Effector memory CD8-positive, alpha-beta T cell (primary cell): Measurements from ENCODE around the gene ZNF883.

Experiments
- ATAC-seq: fragments of 150-1000 bp; cut with Tn5 transposase; replicated peaks from 2 replicates; pipeline ENCODE4 v1.10.0; 2021; ENCODE audit warnings: mild to moderate bottlenecking, moderate library complexity
- DNase-seq, 3 experiments: peaks; one replicate each; pipeline ENCODE4 v3.0.0; 2021
- H3K27ac Mint-ChIP-seq, 2 donors: one replicate each; pipeline ENCODE4 v1.8.0; 2022; ENCODE audit warnings: mild to moderate bottlenecking in 2 of 2, mixed read lengths in 2 of 2, moderate library complexity in 2 of 2
- H3K27me3 Mint-ChIP-seq, 2 donors: one replicate each; pipeline ENCODE4 v1.8.0; 2022; ENCODE audit warnings: mixed read lengths in 2 of 2
- H3K36me3 Mint-ChIP-seq: one replicate; pipeline ENCODE4 v1.8.0; 2022; ENCODE audit warnings: mild to moderate bottlenecking, moderate library complexity, mixed read lengths; ENCODE audit not compliant: insufficient read depth
- H3K4me1 Mint-ChIP-seq, 2 donors: one replicate each; pipeline ENCODE4 v1.8.0; 2022; ENCODE audit warnings: low read depth in 2 of 2, mixed read lengths in 2 of 2
- H3K4me3 Mint-ChIP-seq, 2 donors: one replicate each; pipeline ENCODE4 v1.8.0; 2022; ENCODE audit warnings: mild to moderate bottlenecking in 2 of 2, mixed read lengths in 2 of 2, moderate library complexity in 2 of 2
- H3K9me3 Mint-ChIP-seq, 2 donors: one replicate each; pipeline ENCODE4 v1.8.0; 2022; ENCODE audit warnings: mixed read lengths in 2 of 2

The ZNF883 gene

DNA sequence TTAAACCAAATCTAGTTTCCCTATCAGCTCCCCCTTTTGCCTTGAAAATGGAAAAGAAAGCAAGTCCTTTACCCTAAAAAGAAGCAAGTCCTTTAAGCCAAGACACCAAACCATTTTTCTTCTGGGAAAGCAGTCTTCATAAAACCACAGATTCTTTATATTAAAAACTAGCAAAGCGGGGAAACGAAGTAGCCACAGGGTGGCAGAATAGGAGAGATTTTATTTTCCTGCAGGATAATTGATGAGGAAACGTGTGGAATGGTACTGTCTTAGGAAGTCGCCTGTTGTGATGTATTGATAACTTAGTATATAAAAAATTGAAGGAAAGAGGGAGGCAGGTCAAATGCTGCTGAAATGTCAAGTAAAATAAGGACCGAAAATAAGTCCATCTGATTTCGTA lies 41.1 kb downstream of the ZNF883 start:
- no peaks in the 10 kb centered on the region for H3K36me3 Mint-ChIP-seq
- H3K27me3 Mint-ChIP-seq = peaks cover 35 to 43% of the 10 kb centered on the region in 2 donors
- no peaks in the 10 kb centered on the region for H3K4me1 Mint-ChIP-seq
- H3K27ac Mint-ChIP-seq = no peak overlapping the region
- peaks cover 0 to 7% of the 10 kb centered on the region in 2 donors for H3K9me3 Mint-ChIP-seq
- H3K4me3 Mint-ChIP-seq = no peak overlapping the region
- no peak for ATAC-seq
- no peak for DNase-seq

GRCh38 chr9:112969730-112970129 lies 42.3 kb downstream of the ZNF883 start:
- DNase-seq = no peak
- ATAC-seq = no peak
- peaks cover 0 to under 1% of the 10 kb centered on the region in 2 donors for H3K9me3 Mint-ChIP-seq
- no peak overlapping the region for H3K4me3 Mint-ChIP-seq
- no peak overlapping the region for H3K27ac Mint-ChIP-seq
- no peaks in the 10 kb centered on the region for H3K36me3 Mint-ChIP-seq
- no peaks in the 10 kb centered on the region for H3K4me1 Mint-ChIP-seq
- peaks cover 35 to 43% of the 10 kb centered on the region in 2 donors for H3K27me3 Mint-ChIP-seq

DNA sequence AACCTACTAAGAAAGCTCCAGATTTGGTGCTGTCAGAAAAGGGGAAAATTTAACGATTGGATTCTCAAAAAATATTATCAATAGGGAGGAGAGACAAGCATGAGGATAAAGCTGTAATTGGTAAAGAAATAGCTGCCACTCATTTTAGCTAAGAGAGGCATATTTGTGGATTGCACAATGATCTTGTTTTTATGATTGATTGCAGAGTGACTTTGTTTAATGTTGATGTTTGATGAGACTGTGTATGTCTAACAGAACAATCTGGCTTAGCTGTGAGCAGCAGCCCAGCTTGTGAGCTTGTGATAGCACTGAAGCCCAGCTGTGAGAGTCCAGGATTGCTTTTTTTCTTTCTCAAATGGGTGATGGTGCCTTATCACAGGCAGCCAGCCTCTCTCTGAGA lies 56.4 kb downstream of the ZNF883 start:
- Mint-ChIP-seq H3K27me3 (peaks cover 12 to 53% of the 10 kb centered on the region in 2 donors), H3K4me1 (no peaks in the 10 kb centered on the region), H3K27ac (no peak overlapping the region), H3K4me3 (no peak overlapping the region), H3K36me3 (no peaks in the 10 kb centered on the region), H3K9me3 (no peaks in the 10 kb centered on the region)
- DNase-seq = no peak
- no peak for ATAC-seq

GRCh38 chr9:112945620-112946208 lies 66.3 kb downstream of the ZNF883 start:
- H3K9me3 Mint-ChIP-seq = peaks cover 3 to 10% of the 10 kb centered on the region in 2 donors
- no peak for ATAC-seq
- H3K27ac Mint-ChIP-seq = no peak overlapping the region
- H3K4me1 Mint-ChIP-seq = no peaks in the 10 kb centered on the region
- DNase-seq = no peak
- H3K4me3 Mint-ChIP-seq = no peak overlapping the region
- no peaks in the 10 kb centered on the region for H3K36me3 Mint-ChIP-seq
- H3K27me3 Mint-ChIP-seq = peaks cover 37 to 54% of the 10 kb centered on the region in 2 donors

GRCh38 chr9:112939418-112939817 lies 72.6 kb downstream of the ZNF883 start:
- no peaks in the 10 kb centered on the region for H3K36me3 Mint-ChIP-seq
- H3K4me1 Mint-ChIP-seq = no peaks in the 10 kb centered on the region
- H3K4me3 Mint-ChIP-seq = no peak overlapping the region
- peaks cover 47% of the 10 kb centered on the region in 2 donors for H3K27me3 Mint-ChIP-seq
- no peak for ATAC-seq
- H3K9me3 Mint-ChIP-seq = no peaks in the 10 kb centered on the region
- no peak overlapping the region for H3K27ac Mint-ChIP-seq
- DNase-seq = no peak

DNA sequence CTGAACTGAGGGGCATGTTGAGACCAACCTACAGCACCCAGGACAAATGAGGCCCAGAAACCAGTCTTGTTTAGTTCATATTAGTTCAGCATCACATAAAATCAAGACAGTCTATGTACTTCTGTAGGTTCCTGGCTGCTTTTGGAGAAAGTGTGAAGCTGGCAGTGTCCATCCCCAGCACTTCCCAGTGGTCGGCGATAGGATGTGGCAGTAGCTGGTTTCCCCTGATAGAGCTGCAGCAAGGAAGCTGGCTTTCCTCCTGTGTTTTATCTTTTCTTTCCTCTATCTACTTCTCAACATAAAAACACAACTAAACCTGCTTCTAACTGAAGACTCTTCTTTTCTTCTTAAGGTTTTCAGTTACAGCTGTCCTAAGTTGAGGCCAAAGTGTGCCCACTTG lies 78.3 kb downstream of the ZNF883 start:
- no peaks in the 10 kb centered on the region for H3K4me1 Mint-ChIP-seq

DNA sequence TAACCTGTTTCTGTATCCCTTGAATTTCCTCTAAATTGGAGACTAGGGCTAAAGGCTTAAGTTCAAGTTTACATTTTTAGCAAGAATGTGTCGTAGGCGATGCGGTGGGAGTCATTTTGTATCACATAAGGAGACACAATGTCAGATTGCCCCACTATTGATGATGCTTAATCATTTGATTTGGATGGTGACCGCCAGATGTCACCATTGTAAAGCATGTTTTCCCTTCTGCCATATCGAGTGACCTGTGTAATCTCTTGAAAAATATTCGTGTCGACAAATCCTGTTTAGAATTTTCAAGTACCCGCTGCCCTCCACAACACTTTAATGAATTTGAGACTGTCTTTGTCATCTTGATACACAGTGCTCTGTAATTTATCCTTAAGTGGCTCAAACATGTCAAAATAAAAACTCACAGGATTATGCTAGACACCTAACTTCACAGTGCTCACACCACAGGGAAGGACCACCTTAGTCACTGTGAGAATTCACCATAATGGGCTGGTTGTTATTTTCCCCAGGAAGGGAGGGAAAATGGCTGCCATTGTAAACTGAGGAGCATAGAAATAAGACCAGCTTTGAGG lies 86.8 kb downstream of the ZNF883 start:
- DNase-seq = no peak
- peaks cover 53 to 69% of the 10 kb centered on the region in 2 donors for H3K27me3 Mint-ChIP-seq
- H3K4me3 Mint-ChIP-seq = no peak overlapping the region
- no peak overlapping the region for H3K27ac Mint-ChIP-seq
- H3K36me3 Mint-ChIP-seq = no peaks in the 10 kb centered on the region
- ATAC-seq = no peak
- no peaks in the 10 kb centered on the region for H3K9me3 Mint-ChIP-seq
- peaks cover 0 to 2% of the 10 kb centered on the region in 2 donors for H3K4me1 Mint-ChIP-seq

More for the DNA sequence above, 78.3 kb downstream of the ZNF883 start:
- Mint-ChIP-seq H3K36me3 (no peaks in the 10 kb centered on the region), H3K27ac (no peak overlapping the region), H3K4me3 (no peak overlapping the region), H3K27me3 (peaks cover 47 to 63% of the 10 kb centered on the region in 2 donors), H3K9me3 (no peaks in the 10 kb centered on the region)
- ATAC-seq = no peak
- no peak for DNase-seq

- no peak for DNase-seq
- no peak overlapping the region for H3K4me3 Mint-ChIP-seq
- H3K4me1 Mint-ChIP-seq = peaks cover 0 to 2% of the 10 kb centered on the region in 2 donors
- ATAC-seq = no peak
- H3K36me3 Mint-ChIP-seq = no peaks in the 10 kb centered on the region
- no peaks in the 10 kb centered on the region for H3K9me3 Mint-ChIP-seq
- H3K27me3 Mint-ChIP-seq = peaks cover 29 to 58% of the 10 kb centered on the region in 2 donors
- no peak overlapping the region for H3K27ac Mint-ChIP-seq
These were observed 90.4 kb downstream of the ZNF883 start for GRCh38 chr9:112921549-112921948.

DNA sequence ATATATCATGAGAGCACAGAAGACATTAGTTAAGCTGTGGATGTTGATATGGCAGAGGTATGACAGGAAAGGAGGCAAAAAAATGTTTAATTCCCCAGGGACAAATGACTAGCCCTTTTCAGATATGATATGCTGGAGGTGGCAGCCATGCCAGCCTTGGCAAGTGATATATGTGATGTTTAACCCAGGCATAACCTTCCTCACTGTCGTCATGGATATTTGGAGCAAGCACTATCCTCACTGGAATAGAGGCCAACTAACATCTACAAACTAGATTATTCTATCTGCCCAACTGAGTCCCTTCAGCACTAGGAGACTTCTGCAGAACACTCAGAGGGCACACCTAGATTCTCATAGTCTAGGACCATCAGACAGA lies 94.0 kb downstream of the ZNF883 start:
- peaks cover 11 to 43% of the 10 kb centered on the region in 2 donors for H3K27me3 Mint-ChIP-seq
- H3K4me1 Mint-ChIP-seq = no peaks in the 10 kb centered on the region
- no peaks in the 10 kb centered on the region for H3K9me3 Mint-ChIP-seq
- DNase-seq = no peak
- H3K4me3 Mint-ChIP-seq = no peak overlapping the region
- no peak for ATAC-seq
- H3K36me3 Mint-ChIP-seq = no peaks in the 10 kb centered on the region
- H3K27ac Mint-ChIP-seq = no peak overlapping the region

DNA sequence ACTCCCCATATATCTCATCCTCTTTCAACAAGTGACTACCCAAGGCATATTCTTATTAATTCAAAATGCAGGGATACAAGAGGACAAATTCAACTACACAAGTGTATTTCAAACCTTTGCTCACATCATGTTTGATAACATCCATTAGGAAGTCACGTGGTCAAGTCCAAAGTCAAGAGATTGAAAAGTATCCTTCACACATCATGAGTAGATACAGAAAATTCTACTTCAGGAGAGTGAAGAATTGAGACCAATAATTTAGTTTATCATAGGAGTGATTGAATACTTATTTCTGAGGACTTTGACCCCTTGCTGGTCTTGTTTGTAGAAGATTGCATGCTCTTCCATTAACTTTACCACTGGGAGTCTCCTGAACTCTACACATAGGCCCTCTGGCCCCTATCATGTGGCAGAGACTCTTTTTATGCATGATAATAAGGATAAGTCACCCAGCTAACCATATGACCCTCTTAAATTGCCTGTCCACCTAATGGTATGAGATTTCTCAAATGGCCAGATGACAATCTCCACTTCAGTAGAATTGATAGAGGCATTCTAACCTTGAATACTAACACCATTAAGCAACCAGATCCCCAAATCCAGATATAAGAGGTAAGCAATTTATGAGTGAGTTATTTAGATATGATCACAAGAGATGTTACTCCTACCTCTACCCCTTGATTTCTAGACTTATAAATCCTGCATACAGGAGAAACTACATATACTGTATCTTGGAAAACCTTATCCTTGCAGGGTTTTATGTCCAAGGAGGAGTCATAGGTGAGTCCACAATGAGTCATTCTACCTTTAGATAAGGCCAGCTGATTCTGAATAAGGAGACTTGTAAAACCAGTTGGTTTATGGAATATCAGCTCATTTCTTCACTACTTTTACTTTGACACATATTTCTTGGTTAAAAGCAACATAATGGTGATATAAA lies 94.7 kb downstream of the ZNF883 start:
- DNase-seq = no peak
- Mint-ChIP-seq H3K4me1 (no peaks in the 10 kb centered on the region), H3K27me3 (peaks cover 11 to 50% of the 10 kb centered on the region in 2 donors), H3K27ac (no peak overlapping the region), H3K36me3 (no peaks in the 10 kb centered on the region), H3K4me3 (no peak overlapping the region), H3K9me3 (no peaks in the 10 kb centered on the region)
- ATAC-seq = no peak

DNA sequence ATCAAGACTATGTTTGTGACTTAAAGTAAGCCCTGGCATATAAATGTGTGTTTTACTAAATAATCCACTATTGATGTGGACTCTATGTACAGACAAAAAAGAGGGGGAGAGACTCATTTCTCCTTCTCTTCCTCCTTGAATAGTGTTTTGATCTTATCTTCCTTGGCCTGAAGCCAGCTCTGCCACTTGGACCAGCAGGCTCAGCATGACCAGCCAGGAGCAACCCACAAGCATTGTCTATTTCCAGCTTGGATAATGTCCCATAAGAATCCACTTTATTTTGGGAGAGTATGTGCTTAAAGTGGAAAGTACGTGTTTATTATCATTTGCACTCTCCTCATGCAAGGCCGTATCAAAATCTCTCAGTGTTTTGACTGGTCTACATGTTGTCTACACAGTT lies 97.5 kb downstream of the ZNF883 start:
- H3K4me1 Mint-ChIP-seq = no peaks in the 10 kb centered on the region
- no peak for ATAC-seq
- peaks cover 5 to 46% of the 10 kb centered on the region in 2 donors for H3K27me3 Mint-ChIP-seq
- no peak overlapping the region for H3K27ac Mint-ChIP-seq
- no peaks in the 10 kb centered on the region for H3K36me3 Mint-ChIP-seq
- H3K9me3 Mint-ChIP-seq = no peaks in the 10 kb centered on the region
- no peak overlapping the region for H3K4me3 Mint-ChIP-seq
- no peak for DNase-seq

DNA sequence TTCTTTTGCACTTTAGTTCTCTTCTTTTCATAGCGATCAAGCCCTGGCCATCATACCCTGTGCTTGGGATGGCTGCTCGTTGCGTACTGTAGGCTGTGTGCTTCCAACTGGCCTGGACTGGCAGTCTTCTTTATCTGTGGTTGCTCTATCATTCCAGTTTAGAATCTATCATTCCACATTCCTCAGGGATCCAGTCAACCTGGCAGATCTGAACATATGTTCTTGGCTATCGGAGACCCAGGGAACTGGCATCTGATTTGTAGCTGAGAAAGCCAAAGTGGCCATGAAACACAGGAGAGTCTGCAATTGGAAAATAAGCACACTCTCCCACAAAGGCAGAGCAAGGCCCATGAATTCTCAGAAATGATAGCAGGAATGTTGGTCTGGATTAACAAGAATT lies 98.7 kb downstream of the ZNF883 start:
- Mint-ChIP-seq H3K36me3 (no peaks in the 10 kb centered on the region), H3K27ac (no peak overlapping the region), H3K4me3 (no peak overlapping the region), H3K4me1 (no peaks in the 10 kb centered on the region), H3K9me3 (no peaks in the 10 kb centered on the region), H3K27me3 (peaks cover 5 to 36% of the 10 kb centered on the region in 2 donors)
- no peak for DNase-seq
- ATAC-seq = no peak

- Mint-ChIP-seq H3K4me1 (no peaks in the 10 kb centered on the region), H3K27me3 (peaks cover 5 to 32% of the 10 kb centered on the region in 2 donors)
- ATAC-seq = no peak
These were observed 99.4 kb downstream of the ZNF883 start for GRCh38 chr9:112912636-112913035.

GRCh38 chr9:112911736-112912135 lies 100.3 kb downstream of the ZNF883 start:
- no peak for DNase-seq
- H3K27ac Mint-ChIP-seq = no peak overlapping the region

More at GRCh38 chr9:112912636-112913035, 99.4 kb downstream of the ZNF883 start:
- Mint-ChIP-seq H3K9me3 (no peaks in the 10 kb centered on the region), H3K36me3 (no peaks in the 10 kb centered on the region), H3K4me3 (no peak overlapping the region), H3K27ac (no peak overlapping the region)
- DNase-seq = no peak

More at GRCh38 chr9:112911736-112912135, 100.3 kb downstream of the ZNF883 start:
- no peak for ATAC-seq
- no peak overlapping the region for H3K4me3 Mint-ChIP-seq
- no peaks in the 10 kb centered on the region for H3K4me1 Mint-ChIP-seq
- peaks cover 5 to 41% of the 10 kb centered on the region in 2 donors for H3K27me3 Mint-ChIP-seq
- H3K36me3 Mint-ChIP-seq = no peaks in the 10 kb centered on the region
- no peaks in the 10 kb centered on the region for H3K9me3 Mint-ChIP-seq
